HG03439 (cell line): ENCODE data around the gene NPPC.
"Not testable (repeated sequence)": the region's sequence is repeated elsewhere in the genome, so short reads cannot be mapped to it uniquely, and the experiment has no call there.

Experiments used
- ATAC-seq: cut with Tn5 transposase; IDR thresholded peaks from one replicate; pipeline ENCODE4 v1.9.1; 2021; ENCODE audit warnings: mild to moderate bottlenecking, moderate library complexity; ENCODE audit not compliant: unreplicated experiment

NPPC gene

GRCh38 chr2:231926180-231926741, at the start of gene NPPC:
Gene NPPC (minus strand): TSS chr2:231926396. CDS start chr2:231926249, 147 bp downstream.
- no peak for ATAC-seq

GRCh38 chr2:231975001-231975400, 48.8 kb upstream of the NPPC start:
- ATAC-seq = no peak

GRCh38 chr2:231970461-231970860, 44.3 kb upstream of the NPPC start:
- no peak for ATAC-seq

GRCh38 chr2:231968820-231969219, 42.6 kb upstream of the NPPC start:
- ATAC-seq = no peak

GRCh38 chr2:231966886-231967285, 40.7 kb upstream of the NPPC start:
- ATAC-seq = no peak

- no peak for ATAC-seq
Observed at GRCh38 chr2:231965102-231965501, 38.9 kb upstream of the NPPC start.

GRCh38 chr2:231961349-231962166, 35.4 kb upstream of the NPPC start, which contains the start of gene DIS3L2:
Gene DIS3L2 (plus strand): TSS chr2:231961713. CDS start chr2:232014928, 53,215 bp downstream.
- peak; percentile 92 for ATAC-seq

- no peak for ATAC-seq
Observed at GRCh38 chr2:231960810-231961348, 34.7 kb upstream of the NPPC start.

- no peak for ATAC-seq
Observed at GRCh38 chr2:231957913-231958763, 31.9 kb upstream of the NPPC start.

GRCh38 chr2:231955758-231956472, 29.7 kb upstream of the NPPC start:
- ATAC-seq = no peak

- ATAC-seq = no peak
Observed at GRCh38 chr2:231951452-231952035, 25.3 kb upstream of the NPPC start.

GRCh38 chr2:231947694-231948093, 21.5 kb upstream of the NPPC start:
- ATAC-seq = no peak

GRCh38 chr2:231947112-231947511, 20.9 kb upstream of the NPPC start:
- ATAC-seq = not testable (repeated sequence)

- ATAC-seq = no peak
Observed at GRCh38 chr2:231946241-231946814, 20.1 kb upstream of the NPPC start.

GRCh38 chr2:231942180-231942579, 16.0 kb upstream of the NPPC start:
- ATAC-seq = no peak

- ATAC-seq = no peak
Observed at GRCh38 chr2:231941673-231942072, 15.5 kb upstream of the NPPC start.

- no peak for ATAC-seq
Observed at GRCh38 chr2:231940795-231941194, 14.6 kb upstream of the NPPC start.

- ATAC-seq = no peak
Observed at GRCh38 chr2:231939022-231939421, 12.8 kb upstream of the NPPC start.

- ATAC-seq = no peak
Observed at GRCh38 chr2:231937057-231937456, 10.9 kb upstream of the NPPC start.

- ATAC-seq = no peak
Observed at GRCh38 chr2:231936491-231936890, 10.3 kb upstream of the NPPC start.
